D721Med (cell line): ENCODE measurements around the gene ITGBL1.

Experiments
- DNase-seq: peaks from one replicate; pipeline ENCODE4 v3.0.0; 2011; ENCODE audit warnings: low spot score; ENCODE audit not compliant: insufficient read length
- FAIRE-seq: peaks from 2 replicates; lab custom pipeline; 2011; peaks lifted over from hg19 to GRCh38; lab: Jason Lieb, UNC
- CTCF ChIP-seq: IDR thresholded peaks from 2 replicates; pipeline ENCODE4 v1.5.1; 2012; ENCODE audit warnings: mild to moderate bottlenecking, control low read depth; ENCODE audit not compliant: insufficient read depth; ENCODE audit errors: missing control alignments

The ITGBL1 gene

GRCh38 chr13:101728615-101729014 lies 276.1 kb downstream of the ITGBL1 start:
- no peak for TF ChIP-seq CTCF
- no peak for DNase-seq
- no peak for FAIRE-seq

GRCh38 chr13:101730420-101731000 lies 278.0 kb downstream of the ITGBL1 start:
- no peak for TF ChIP-seq CTCF
- DNase-seq = no peak
- FAIRE-seq = no peak

GRCh38 chr13:101736566-101736965 lies 284.1 kb downstream of the ITGBL1 start:
- FAIRE-seq (no peak), DNase-seq (no peak)
- no peak for TF ChIP-seq CTCF

- FAIRE-seq = no peak
- DNase-seq = no peak
- TF ChIP-seq CTCF = no peak
Measured at GRCh38 chr13:101738336-101738735, 285.9 kb downstream of the ITGBL1 start.

GRCh38 chr13:101739382-101740178 lies 287.1 kb downstream of the ITGBL1 start:
- FAIRE-seq = no peak
- no peak for DNase-seq
- no peak for TF ChIP-seq CTCF

- DNase-seq = no peak
- TF ChIP-seq CTCF = no peak
- no peak for FAIRE-seq
Measured at GRCh38 chr13:101746513-101746912, 294.0 kb downstream of the ITGBL1 start.

- FAIRE-seq = no peak
- no peak for TF ChIP-seq CTCF
- DNase-seq = no peak
Measured at GRCh38 chr13:101747039-101747438, 294.6 kb downstream of the ITGBL1 start.
